Stimulated activated CD8-positive, alpha-beta memory T cell treated with anti-CD3 and anti-CD28 coated beads, Interleukin-12 subunit alpha, Interleukin-12 subunit beta, amount 100 ng/mL, for 4 hours (primary cell): ENCODE results near the gene LAMA2.

ENCODE experiments used
- DNase-seq: peaks from one replicate; pipeline ENCODE4 v3.0.0-alpha.2; 2020; ENCODE audit warnings: low read depth

LAMA2 gene, protein sequence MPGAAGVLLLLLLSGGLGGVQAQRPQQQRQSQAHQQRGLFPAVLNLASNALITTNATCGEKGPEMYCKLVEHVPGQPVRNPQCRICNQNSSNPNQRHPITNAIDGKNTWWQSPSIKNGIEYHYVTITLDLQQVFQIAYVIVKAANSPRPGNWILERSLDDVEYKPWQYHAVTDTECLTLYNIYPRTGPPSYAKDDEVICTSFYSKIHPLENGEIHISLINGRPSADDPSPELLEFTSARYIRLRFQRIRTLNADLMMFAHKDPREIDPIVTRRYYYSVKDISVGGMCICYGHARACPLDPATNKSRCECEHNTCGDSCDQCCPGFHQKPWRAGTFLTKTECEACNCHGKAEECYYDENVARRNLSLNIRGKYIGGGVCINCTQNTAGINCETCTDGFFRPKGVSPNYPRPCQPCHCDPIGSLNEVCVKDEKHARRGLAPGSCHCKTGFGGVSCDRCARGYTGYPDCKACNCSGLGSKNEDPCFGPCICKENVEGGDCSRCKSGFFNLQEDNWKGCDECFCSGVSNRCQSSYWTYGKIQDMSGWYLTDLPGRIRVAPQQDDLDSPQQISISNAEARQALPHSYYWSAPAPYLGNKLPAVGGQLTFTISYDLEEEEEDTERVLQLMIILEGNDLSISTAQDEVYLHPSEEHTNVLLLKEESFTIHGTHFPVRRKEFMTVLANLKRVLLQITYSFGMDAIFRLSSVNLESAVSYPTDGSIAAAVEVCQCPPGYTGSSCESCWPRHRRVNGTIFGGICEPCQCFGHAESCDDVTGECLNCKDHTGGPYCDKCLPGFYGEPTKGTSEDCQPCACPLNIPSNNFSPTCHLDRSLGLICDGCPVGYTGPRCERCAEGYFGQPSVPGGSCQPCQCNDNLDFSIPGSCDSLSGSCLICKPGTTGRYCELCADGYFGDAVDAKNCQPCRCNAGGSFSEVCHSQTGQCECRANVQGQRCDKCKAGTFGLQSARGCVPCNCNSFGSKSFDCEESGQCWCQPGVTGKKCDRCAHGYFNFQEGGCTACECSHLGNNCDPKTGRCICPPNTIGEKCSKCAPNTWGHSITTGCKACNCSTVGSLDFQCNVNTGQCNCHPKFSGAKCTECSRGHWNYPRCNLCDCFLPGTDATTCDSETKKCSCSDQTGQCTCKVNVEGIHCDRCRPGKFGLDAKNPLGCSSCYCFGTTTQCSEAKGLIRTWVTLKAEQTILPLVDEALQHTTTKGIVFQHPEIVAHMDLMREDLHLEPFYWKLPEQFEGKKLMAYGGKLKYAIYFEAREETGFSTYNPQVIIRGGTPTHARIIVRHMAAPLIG (N-terminal part only)

GRCh38 chr6:128882991-128883611 lies at the start of gene LAMA2:
Gene LAMA2 (plus strand): TSS chr6:128883138. CDS start chr6:128883246, 108 bp downstream.
- DNase-seq, result no peak

DNA sequence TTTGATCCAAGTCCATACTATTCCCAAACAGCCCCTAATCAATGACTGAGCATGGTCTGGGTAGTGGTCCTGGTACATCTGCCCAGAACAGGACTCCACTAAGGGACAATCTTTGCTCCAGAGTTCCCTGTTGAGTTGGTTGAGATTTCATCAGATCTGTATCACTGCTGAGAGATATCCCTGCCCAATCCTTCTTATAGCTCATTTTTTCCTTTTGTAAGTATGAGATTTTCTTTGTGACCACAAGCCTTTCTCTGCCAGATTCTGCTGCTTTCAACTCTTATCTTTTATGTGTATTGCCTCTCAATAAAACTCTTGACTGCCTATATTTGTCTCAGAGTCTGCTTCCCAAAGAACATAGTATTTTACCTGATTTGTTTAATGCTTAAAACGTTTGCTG lies 46.2 kb upstream of the LAMA2 start:
- no peak for DNase-seq

GRCh38 chr6:128841518-128841917 lies 41.4 kb upstream of the LAMA2 start:
- DNase-seq, result no peak

GRCh38 chr6:128844598-128844997 lies 38.3 kb upstream of the LAMA2 start:
- no peak for DNase-seq

DNA sequence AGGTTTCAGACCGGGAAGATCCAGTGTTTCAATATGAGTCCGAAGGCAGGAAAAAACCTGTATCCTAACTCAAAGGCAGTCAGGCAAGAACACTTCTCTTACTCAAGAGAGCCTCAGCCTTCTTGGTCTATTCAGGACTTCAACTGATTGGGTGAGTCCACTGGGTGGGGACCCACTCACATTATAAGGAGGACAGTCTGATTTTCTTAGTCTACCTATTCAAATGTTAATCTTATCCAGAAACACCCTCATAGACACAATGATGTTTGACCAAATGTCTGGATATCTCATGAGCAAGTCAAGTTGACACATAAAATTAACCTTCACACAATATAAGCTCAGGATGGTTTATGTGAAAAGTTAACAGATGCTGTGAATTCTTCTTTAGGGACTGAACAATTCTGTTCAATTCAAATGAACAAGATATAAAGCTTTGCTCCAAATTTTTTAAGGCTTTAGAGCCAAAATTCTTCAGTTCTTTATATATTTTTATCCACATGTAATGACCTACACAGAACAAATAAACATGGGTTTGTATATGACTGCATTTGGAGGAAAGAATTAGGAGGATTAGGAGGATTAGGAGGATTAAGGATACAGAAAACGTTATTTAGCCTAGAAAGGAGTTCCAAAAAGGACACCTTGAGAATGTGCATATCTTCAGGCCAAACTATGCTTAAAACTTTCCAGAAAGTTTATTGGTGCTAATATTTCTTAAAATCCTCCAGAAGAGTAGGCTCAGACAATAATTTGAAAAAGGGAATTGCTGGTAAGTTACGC lies 35.3 kb upstream of the LAMA2 start:
- DNase-seq, result no peak

GRCh38 chr6:128848212-128848935 lies 34.6 kb upstream of the LAMA2 start:
- DNase-seq, result no peak

- DNase-seq, result no peak
Measured at GRCh38 chr6:128855581-128856085, 27.3 kb upstream of the LAMA2 start.

- no peak for DNase-seq
Measured at GRCh38 chr6:128857806-128858205, 25.1 kb upstream of the LAMA2 start.

DNA sequence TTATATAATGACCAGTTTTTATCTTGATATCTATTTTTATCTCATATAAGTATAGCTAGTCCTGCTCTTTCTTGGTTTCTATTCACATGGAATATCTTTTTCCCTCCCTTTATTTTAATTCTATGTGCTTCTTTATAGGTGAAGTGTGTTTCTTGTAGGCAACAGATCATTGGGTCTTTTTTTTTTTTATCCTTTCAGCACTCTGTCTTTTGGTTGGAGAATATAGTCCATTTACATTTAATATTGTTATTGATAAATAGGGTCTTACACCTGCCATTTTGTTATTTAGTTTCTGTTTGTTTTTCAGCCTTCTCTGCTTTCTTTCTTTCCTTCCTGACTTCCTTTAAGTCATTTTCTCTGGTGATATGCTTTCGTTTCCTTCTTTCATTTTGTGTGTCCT lies 22.2 kb upstream of the LAMA2 start:
- no peak for DNase-seq

DNA sequence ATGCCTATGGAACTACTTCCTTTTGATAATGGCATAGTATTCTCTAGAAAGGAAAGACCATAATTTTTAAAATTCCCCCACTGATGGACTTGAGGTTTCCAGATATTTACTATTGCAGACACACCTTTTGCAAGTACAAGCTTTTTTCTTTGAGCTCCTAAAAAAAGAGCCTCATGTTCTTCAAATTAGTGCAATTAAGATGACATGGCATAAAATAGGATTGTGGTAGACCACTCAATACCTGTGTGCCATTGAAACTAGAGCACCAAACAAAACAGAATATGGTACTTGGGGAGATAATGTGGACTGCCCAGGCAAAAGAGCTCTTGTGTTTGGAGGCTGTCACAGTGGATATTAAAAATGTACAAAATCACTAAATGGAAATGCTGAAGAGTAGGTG lies 19.0 kb upstream of the LAMA2 start:
- DNase-seq, result no peak

- no peak for DNase-seq
Measured at GRCh38 chr6:128870746-128871145, 12.2 kb upstream of the LAMA2 start.

- no peak for DNase-seq
Measured at GRCh38 chr6:128874863-128875262, 8.1 kb upstream of the LAMA2 start.

DNA sequence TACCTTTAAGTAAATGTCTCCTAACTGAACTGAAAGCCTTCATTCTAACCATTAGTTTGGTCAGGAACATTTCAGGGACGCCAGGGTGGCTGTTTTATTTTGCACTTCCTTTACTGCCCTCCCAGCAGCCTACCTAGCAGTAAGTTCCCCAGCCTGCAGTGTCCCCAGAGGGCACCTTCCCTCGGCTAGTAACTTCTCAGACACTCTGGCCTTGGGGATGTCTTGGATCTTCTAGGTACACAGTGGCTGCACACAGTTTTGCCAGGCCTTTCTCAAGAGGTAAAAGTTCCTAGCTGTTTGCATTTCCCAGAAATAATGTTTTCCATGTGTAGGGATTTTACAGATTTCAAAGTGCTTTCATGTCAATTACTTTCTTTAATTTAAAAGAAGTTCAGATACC lies 378 bp upstream of the LAMA2 start:
- DNase-seq, result no peak

- DNase-seq, result no peak
Measured at GRCh38 chr6:128883906-128884305, 968 bp downstream of the LAMA2 start.

- DNase-seq, result no peak
Measured at GRCh38 chr6:128885381-128885780, 2.4 kb downstream of the LAMA2 start.

- no peak for DNase-seq
Measured at GRCh38 chr6:128886706-128887105, 3.8 kb downstream of the LAMA2 start.

- no peak for DNase-seq
Measured at GRCh38 chr6:128888444-128889175, 5.7 kb downstream of the LAMA2 start.

DNA sequence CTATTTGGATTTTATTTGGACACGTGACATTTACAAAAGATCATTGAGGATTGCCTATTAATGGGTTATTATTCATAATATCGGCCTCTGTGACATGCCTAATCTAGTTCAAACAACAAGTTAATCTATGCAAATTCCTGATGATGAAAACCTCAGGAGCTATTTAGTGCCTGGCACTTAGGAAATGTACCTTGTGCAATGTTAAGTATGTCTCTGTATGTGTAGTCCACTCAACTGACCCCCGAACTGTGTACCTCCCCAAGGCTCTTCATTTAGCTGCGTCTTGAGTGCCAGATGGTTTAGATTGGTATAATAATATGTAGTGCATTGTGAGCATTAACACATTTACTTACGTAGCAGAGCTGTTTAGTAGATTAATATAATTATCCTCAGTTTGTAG lies 6.9 kb downstream of the LAMA2 start:
- DNase-seq, result no peak

DNA sequence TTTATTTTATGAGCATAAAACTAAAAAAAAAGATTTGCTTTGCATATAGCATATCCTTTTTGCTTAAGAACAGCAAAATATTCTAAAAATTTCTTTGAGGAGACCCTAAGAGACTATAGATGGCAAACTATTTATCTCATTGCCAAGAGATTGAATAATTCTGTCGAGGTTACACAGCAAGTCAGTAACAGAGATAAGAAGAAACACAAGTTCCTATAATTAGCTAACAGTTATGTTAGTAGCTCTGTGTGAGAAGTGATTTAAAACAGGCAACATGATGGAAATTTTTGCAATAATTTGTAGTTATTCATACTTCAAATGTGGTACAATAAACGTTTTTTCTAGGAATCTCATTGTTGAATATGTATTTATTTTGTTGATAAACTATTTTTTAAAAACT lies 9.1 kb downstream of the LAMA2 start:
- no peak for DNase-seq
